Lower leg skin (tissue), 4 donors: ENCODE measurements around the gene EMP2. TPM values are rescaled to one million over a fixed set of nuclear protein-coding genes. Genes with fewer than 3 reads are reported as not detected.

ENCODE experiments used
- DNase-seq, 2 donors: peaks; one replicate each; pipeline ENCODE4 v3.0.0-alpha.2; 2019; ENCODE audit warnings: low spot score in 2 of 2
- H3K4me3 ChIP-seq: fragments of 200-600 bp; sonication (generic); 2 replicates; pipeline ENCODE4 v1.5.1; 2017; ENCODE audit warnings: mild to moderate bottlenecking, low read depth; ENCODE audit not compliant: poor library complexity, severe bottlenecking
- CTCF ChIP-seq, 3 donors: fragments of 450-650 bp; IDR thresholded peaks; one replicate each; pipeline ENCODE4 v1.5.1; 2016; ENCODE audit warnings: antibody characterized with exemption in 3 of 3, mild to moderate bottlenecking in 3 of 3, moderate library complexity in 2 of 3
- POLR2A ChIP-seq, 2 donors: fragments of 450-650 bp; IDR thresholded peaks; one replicate each; pipeline ENCODE4 v1.6.1; 2016 to 2017; ENCODE audit warnings: antibody characterized with exemption in 2 of 2, mild to moderate bottlenecking in 1 of 2, moderate library complexity in 1 of 2
- WGBS, 2 donors: methylation state at CpG; one replicate each; pipeline ENCODE4 v1.1.5; 2018; 5-methylcytosine and 5-hydroxymethylcytosine counted together
- intact Hi-C: fragments of 100-400 bp; cut with DNase I; formaldehyde crosslinking; loops from one replicate; pipeline ENCODE4 v1.15.0; 2023; ENCODE audit warnings: low total_unique reads
- total RNA-seq, 4 donors: library from RNA; depleted of rRNA; stranded (reverse); fragments of >200 nt; gene quantifications; one replicate each; pipeline ENCODE4 v1.1.0, GENCODE V29; 2016

The EMP2 gene
- total RNA-seq, 4 donors from 2014 or later = 74.1 to 167 (median 104) TPM

GRCh38 chr16:10497132-10498101, 83.0 kb downstream of the EMP2 start:
- WGBS, 2 donors = 85 to 88% methylated on average over 13 of the region's 13 CpGs
- no peak overlapping the region for H3K4me3 ChIP-seq
- no peak for TF ChIP-seq CTCF (IDR thresholded peaks at IDR 0.05)
- TF ChIP-seq POLR2A (IDR thresholded peaks at IDR 0.05) = no peak
- intact Hi-C loops = no loop called here
- DNase-seq = no peak

- intact Hi-C loops = no loop called here
- TF ChIP-seq POLR2A (IDR thresholded peaks at IDR 0.05) = no peak
- no peak for TF ChIP-seq CTCF (IDR thresholded peaks at IDR 0.05)
- 94 to 96% methylated on average over 6 of the region's 6 CpGs for WGBS, 2 donors
- H3K4me3 ChIP-seq = no peak overlapping the region
- no peak for DNase-seq
Observed at GRCh38 chr16:10495031-10495345, 85.4 kb downstream of the EMP2 start.

GRCh38 chr16:10494343-10495030, 85.9 kb downstream of the EMP2 start:
- H3K4me3 ChIP-seq = no peak overlapping the region
- intact Hi-C loops = no loop called here
- 75 to 91% methylated on average over 5 of the region's 5 CpGs for WGBS, 2 donors
- TF ChIP-seq CTCF (IDR thresholded peaks at IDR 0.05) (no peak), POLR2A (IDR thresholded peaks at IDR 0.05) (no peak)
- DNase-seq = no peak

- DNase-seq = no peak
- 93 to 94% methylated on average over 8 of the region's 8 CpGs for WGBS, 2 donors
- intact Hi-C loops = no loop called here
- TF ChIP-seq CTCF (IDR thresholded peaks at IDR 0.05) (no peak), POLR2A (IDR thresholded peaks at IDR 0.05) (no peak)
- no peak overlapping the region for H3K4me3 ChIP-seq
Observed at GRCh38 chr16:10493276-10493675, 87.1 kb downstream of the EMP2 start.

- TF ChIP-seq CTCF (IDR thresholded peaks at IDR 0.05) = no peak
- TF ChIP-seq POLR2A (IDR thresholded peaks at IDR 0.05) = no peak
- no peak for DNase-seq
- intact Hi-C loops = no loop called here
- no peak overlapping the region for H3K4me3 ChIP-seq
- WGBS, 2 donors = 33 to 39% methylated on average over 1 of the region's 1 CpG
Observed at GRCh38 chr16:10490141-10490540, 90.3 kb downstream of the EMP2 start.
